RWPE2 (cell line): ENCODE measurements around the gene NSL1.

Experiments used
- ATAC-seq: fragments of 200-7000 bp; cut with Tn5 transposase; 3 replicates; pipeline ENCODE4 v1.9.1; 2021; ENCODE audit warnings: low read depth
- DNase-seq: peaks from one replicate; pipeline ENCODE4 v3.0.0-alpha.2; 2020; ENCODE audit warnings: low spot score
- H3K27ac ChIP-seq: fragments of 450-650 bp; 2 replicates; pipeline ENCODE4 v1.5.1; 2017; ENCODE audit warnings: mild to moderate bottlenecking; ENCODE audit not compliant: poor library complexity, severe bottlenecking
- H3K27me3 ChIP-seq: fragments of 250-450 bp; sonication (Bioruptor Pico); 2 replicates; pipeline ENCODE4 v1.5.1; 2021; ENCODE audit warnings: mild to moderate bottlenecking, moderate library complexity; ENCODE audit not compliant: insufficient read depth, poor library complexity, severe bottlenecking
- H3K36me3 ChIP-seq: fragments of 250-450 bp; sonication (Bioruptor Pico); 2 replicates; pipeline ENCODE4 v1.5.1; 2020; ENCODE audit warnings: low read depth, mild to moderate bottlenecking, moderate library complexity
- H3K4me1 ChIP-seq: fragments of 250-450 bp; sonication (Bioruptor Pico); 2 replicates; pipeline ENCODE4 v1.5.1; 2021; ENCODE audit warnings: mild to moderate bottlenecking, moderate library complexity; ENCODE audit not compliant: insufficient read depth, poor library complexity, severe bottlenecking
- H3K4me3 ChIP-seq: fragments of 250-450 bp; sonication (Bioruptor Pico); 2 replicates; pipeline ENCODE4 v1.5.1; 2021; ENCODE audit warnings: mild to moderate bottlenecking, moderate library complexity; ENCODE audit not compliant: severe bottlenecking
- H3K9me3 ChIP-seq: fragments of 250-450 bp; sonication (Bioruptor Pico); 2 replicates; pipeline ENCODE4 v1.5.1; 2021; ENCODE audit warnings: mild to moderate bottlenecking, moderate library complexity; ENCODE audit not compliant: severe bottlenecking
- CTCF ChIP-seq: fragments of 450-650 bp; IDR thresholded peaks from one replicate; pipeline ENCODE4 v1.5.1; 2017; ENCODE audit warnings: mild to moderate bottlenecking, moderate library complexity; ENCODE audit not compliant: poor library complexity, severe bottlenecking

Gene NSL1

GRCh38 chr1:212745303-212745702, 46.3 kb downstream of the NSL1 start:
- Histone ChIP-seq H3K4me3 (no peak overlapping the region), H3K4me1 (no peaks in the 10 kb centered on the region), H3K27ac (no peak overlapping the region), H3K36me3 (no peaks in the 10 kb centered on the region), H3K9me3 (no peaks in the 10 kb centered on the region), H3K27me3 (no peaks in the 10 kb centered on the region)
- ATAC-seq (no peak), DNase-seq (no peak)
- no peak for TF ChIP-seq CTCF

GRCh38 chr1:212743901-212744475, 47.6 kb downstream of the NSL1 start:
- no peaks in the 10 kb centered on the region for H3K36me3 ChIP-seq
- no peaks in the 10 kb centered on the region for H3K4me1 ChIP-seq
- TF ChIP-seq CTCF: no peak
- no peak for DNase-seq
- no peaks in the 10 kb centered on the region for H3K27me3 ChIP-seq
- ATAC-seq: no peak
- H3K27ac ChIP-seq: no peak overlapping the region
- H3K4me3 ChIP-seq: no peak overlapping the region
- no peaks in the 10 kb centered on the region for H3K9me3 ChIP-seq

DNA sequence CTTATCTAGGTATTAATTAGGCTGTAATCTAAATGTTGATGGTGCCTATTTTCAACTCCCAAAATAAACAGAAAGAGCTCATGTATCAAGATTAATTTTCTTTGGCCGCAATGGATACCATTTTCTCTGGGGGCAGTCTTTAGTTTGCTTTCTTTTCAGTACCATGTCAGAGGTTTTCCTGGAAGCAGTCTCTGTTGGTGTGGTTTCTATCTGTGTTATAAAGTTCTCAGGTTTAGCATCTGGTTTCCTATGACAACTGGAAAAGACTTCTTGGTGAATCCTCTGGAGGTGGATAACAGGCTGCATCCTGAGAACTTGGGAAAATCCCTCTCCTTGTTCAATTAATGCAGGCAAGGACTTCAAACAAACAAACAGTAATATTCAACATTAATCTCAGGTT, 53.2 kb downstream of the NSL1 start:
- TF ChIP-seq CTCF: no peak
- no peaks in the 10 kb centered on the region for H3K9me3 ChIP-seq
- DNase-seq (no peak), ATAC-seq (no peak)
- H3K4me1 ChIP-seq: no peaks in the 10 kb centered on the region
- no peak overlapping the region for H3K4me3 ChIP-seq
- H3K27me3 ChIP-seq: no peaks in the 10 kb centered on the region
- H3K27ac ChIP-seq: no peak overlapping the region
- no peaks in the 10 kb centered on the region for H3K36me3 ChIP-seq

- no peak for TF ChIP-seq CTCF
- Histone ChIP-seq H3K4me1 (no peaks in the 10 kb centered on the region), H3K27me3 (no peaks in the 10 kb centered on the region), H3K4me3 (no peak overlapping the region), H3K9me3 (no peaks in the 10 kb centered on the region), H3K36me3 (no peaks in the 10 kb centered on the region), H3K27ac (no peak overlapping the region)
- DNase-seq (no peak), ATAC-seq (no peak)
Observed at GRCh38 chr1:212737559-212737958, 54.0 kb downstream of the NSL1 start.

- no peaks in the 10 kb centered on the region for H3K27me3 ChIP-seq
- H3K27ac ChIP-seq: no peak overlapping the region
- no peaks in the 10 kb centered on the region for H3K9me3 ChIP-seq
- H3K4me3 ChIP-seq: no peak overlapping the region
- H3K4me1 ChIP-seq: no peaks in the 10 kb centered on the region
- no peak for TF ChIP-seq CTCF
- no peaks in the 10 kb centered on the region for H3K36me3 ChIP-seq
- DNase-seq (no peak), ATAC-seq (no peak)
Observed at GRCh38 chr1:212733109-212733508, 58.5 kb downstream of the NSL1 start.
